ENCODE data around the gene ITPA. TPM values are rescaled to one million over a fixed set of nuclear protein-coding genes. Genes with fewer than 3 reads are reported as not detected.

The ITPA gene
- total RNA-seq, 1 donor from 2014 or later = 43.4 TPM

GRCh38 chr20:3166338-3166912 is 42.9 kb upstream of the ITPA start:
- no peak for DNase-seq (ENCODE audit: low spot score)
- Mint-ChIP-seq H3K4me1 (ENCODE audit: low read depth) (no peaks in the 10 kb centered on the region), H3K27me3 (ENCODE audit: low read depth) (no peaks in the 10 kb centered on the region), H3K27ac (ENCODE audit: unreplicated experiment) (no peak overlapping the region), H3K4me3 (ENCODE audit: unreplicated experiment) (no peak overlapping the region), H3K36me3 (ENCODE audit: low read depth) (no peaks in the 10 kb centered on the region), H3K9me3 (ENCODE audit: low read depth) (no peaks in the 10 kb centered on the region)
- no peak for TF ChIP-seq CTCF (IDR thresholded peaks at IDR 0.05)

GRCh38 chr20:3166913-3167342 is 42.4 kb upstream of the ITPA start:
- no peak overlapping the region for H3K4me3 Mint-ChIP-seq (ENCODE audit: unreplicated experiment)
- no peak overlapping the region for H3K27ac Mint-ChIP-seq (ENCODE audit: unreplicated experiment)
- H3K27me3 Mint-ChIP-seq (ENCODE audit: low read depth) = no peaks in the 10 kb centered on the region
- no peak for TF ChIP-seq CTCF (IDR thresholded peaks at IDR 0.05)
- H3K9me3 Mint-ChIP-seq (ENCODE audit: low read depth) = no peaks in the 10 kb centered on the region
- no peaks in the 10 kb centered on the region for H3K36me3 Mint-ChIP-seq (ENCODE audit: low read depth)
- no peaks in the 10 kb centered on the region for H3K4me1 Mint-ChIP-seq (ENCODE audit: low read depth)
- no peak for DNase-seq (ENCODE audit: low spot score)

DNA sequence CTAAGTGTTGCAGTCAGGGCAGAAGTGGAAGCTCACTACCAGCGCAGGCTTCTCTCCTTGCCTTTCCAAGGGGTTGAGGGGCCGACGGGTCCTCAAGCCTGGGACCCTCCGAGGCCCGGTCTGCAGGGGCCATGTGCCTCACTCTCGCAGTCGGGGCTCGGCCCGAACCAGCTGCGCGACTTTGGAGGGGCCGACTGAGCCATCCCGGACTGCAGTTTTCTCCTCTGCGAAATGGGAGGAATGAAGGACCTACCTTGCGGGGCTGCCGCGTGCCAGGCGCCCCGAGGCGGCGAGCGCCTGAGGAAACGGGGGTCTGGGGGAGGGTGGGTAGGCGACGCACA is 41.6 kb upstream of the ITPA start:
- no peak for TF ChIP-seq CTCF (IDR thresholded peaks at IDR 0.05)
- Mint-ChIP-seq H3K4me1 (ENCODE audit: low read depth) (peaks cover 6% of the 10 kb centered on the region), H3K27ac (ENCODE audit: unreplicated experiment) (no peak overlapping the region), H3K9me3 (ENCODE audit: low read depth) (no peaks in the 10 kb centered on the region), H3K4me3 (ENCODE audit: unreplicated experiment) (no peak overlapping the region), H3K36me3 (ENCODE audit: low read depth) (no peaks in the 10 kb centered on the region), H3K27me3 (ENCODE audit: low read depth) (no peaks in the 10 kb centered on the region)
- DNase-seq (ENCODE audit: low spot score) = no peak

GRCh38 chr20:3168079-3168828 is 41.0 kb upstream of the ITPA start:
- DNase-seq (ENCODE audit: low spot score) = no peak
- peaks cover 6% of the 10 kb centered on the region for H3K4me1 Mint-ChIP-seq (ENCODE audit: low read depth)
- no peaks in the 10 kb centered on the region for H3K36me3 Mint-ChIP-seq (ENCODE audit: low read depth)
- no peak for TF ChIP-seq CTCF (IDR thresholded peaks at IDR 0.05)
- no peak overlapping the region for H3K27ac Mint-ChIP-seq (ENCODE audit: unreplicated experiment)
- H3K4me3 Mint-ChIP-seq (ENCODE audit: unreplicated experiment) = no peak overlapping the region
- H3K9me3 Mint-ChIP-seq (ENCODE audit: low read depth) = no peaks in the 10 kb centered on the region
- H3K27me3 Mint-ChIP-seq (ENCODE audit: low read depth) = no peaks in the 10 kb centered on the region

DNA sequence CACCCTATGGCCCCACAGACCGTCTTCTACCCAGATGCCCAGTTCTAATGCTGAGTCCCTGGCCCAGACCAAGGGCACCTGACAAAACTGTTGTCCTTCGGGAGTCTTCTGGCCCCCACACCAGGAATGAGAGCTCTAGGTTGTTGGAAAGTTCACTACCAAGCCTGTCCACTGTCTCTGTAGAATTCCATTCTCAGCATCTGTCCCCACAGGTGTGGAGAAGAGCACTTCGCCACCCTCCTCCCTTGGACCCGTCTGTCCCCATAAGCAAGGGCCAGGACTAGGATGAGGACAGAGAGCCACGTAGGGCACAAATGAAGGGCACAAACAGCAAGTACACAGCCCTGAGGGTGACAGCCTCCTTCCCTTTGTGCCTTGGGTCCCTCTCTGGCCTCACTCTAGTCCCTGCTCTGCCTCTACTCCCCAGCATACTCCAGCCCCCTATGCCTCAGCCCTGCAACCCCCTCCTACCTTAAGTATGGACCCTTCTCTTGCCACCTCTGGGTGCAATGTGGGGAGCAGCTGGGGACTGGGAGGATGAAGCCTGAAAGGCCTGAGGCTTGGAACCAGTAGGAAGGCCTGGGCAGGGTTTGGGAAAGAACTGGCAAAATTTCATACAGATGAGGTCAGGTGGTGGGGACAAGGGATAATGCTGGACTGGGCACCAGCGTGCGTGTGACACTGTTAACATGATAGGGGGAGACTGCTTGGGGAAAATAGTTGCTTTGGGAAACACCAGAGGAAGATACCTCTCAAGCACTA is 40.3 kb upstream of the ITPA start:
- H3K9me3 Mint-ChIP-seq (ENCODE audit: low read depth) = no peaks in the 10 kb centered on the region
- H3K4me3 Mint-ChIP-seq (ENCODE audit: unreplicated experiment) = no peak overlapping the region
- H3K36me3 Mint-ChIP-seq (ENCODE audit: low read depth) = no peaks in the 10 kb centered on the region

More for the DNA sequence above, 40.3 kb upstream of the ITPA start:
- no peak for TF ChIP-seq CTCF (IDR thresholded peaks at IDR 0.05)
- H3K27ac Mint-ChIP-seq (ENCODE audit: unreplicated experiment) = no peak overlapping the region
- H3K27me3 Mint-ChIP-seq (ENCODE audit: low read depth) = no peaks in the 10 kb centered on the region
- H3K4me1 Mint-ChIP-seq (ENCODE audit: low read depth) = peaks cover 6% of the 10 kb centered on the region
- no peak for DNase-seq (ENCODE audit: low spot score)

Data from chondrocyte (in vitro differentiated cells).